Stimulated activated CD4-positive, alpha-beta T cell treated with anti-CD3 and anti-CD28 coated beads, Interleukin-4, amount 100 ng/mL, for 1 hour (primary cell): ENCODE data around the gene PRSS57.
A peak's percentile ranks its signal among the peaks of the same experiment; 100 is the strongest.
"Not testable (repeated sequence)": the region's sequence is repeated elsewhere in the genome, so short reads cannot be mapped to it uniquely, and the experiment has no call there.

Experiments used
- DNase-seq: peaks from one replicate; pipeline ENCODE4 v3.0.0-alpha.2; 2020

The PRSS57 gene

GRCh38 chr19:722553-723101, 27.4 kb upstream of the PRSS57 start:
- DNase-seq, result no peak

GRCh38 chr19:720345-721160, 25.3 kb upstream of the PRSS57 start:
- DNase-seq, result no peak

- DNase-seq, result no peak
These were observed 24.5 kb upstream of the PRSS57 start for GRCh38 chr19:719636-720344.

- no peak for DNase-seq
These were observed 23.8 kb upstream of the PRSS57 start for GRCh38 chr19:718991-719512.

- no peak for DNase-seq
These were observed 23.1 kb upstream of the PRSS57 start for GRCh38 chr19:718251-718951.

GRCh38 chr19:715347-715746, 20.1 kb upstream of the PRSS57 start:
- DNase-seq, result no peak

GRCh38 chr19:711254-711653, 16.0 kb upstream of the PRSS57 start:
- no peak for DNase-seq

- no peak for DNase-seq
These were observed 15.5 kb upstream of the PRSS57 start for GRCh38 chr19:710767-711166.

GRCh38 chr19:709965-710571, 14.8 kb upstream of the PRSS57 start:
- no peak for DNase-seq

GRCh38 chr19:709196-709964, 14.1 kb upstream of the PRSS57 start:
- DNase-seq, result no peak

- no peak for DNase-seq
These were observed 13.2 kb upstream of the PRSS57 start, which contains the start of gene PALM for GRCh38 chr19:708154-709143. TSS of gene PALM (plus strand) at chr19:708935. CDS start at chr19:709147, 212 bp downstream.

- peak; percentile 10 for DNase-seq
These were observed 9.1 kb upstream of the PRSS57 start for GRCh38 chr19:704447-704741.

GRCh38 chr19:703651-704446, 8.6 kb upstream of the PRSS57 start:
- peak; percentile 64 for DNase-seq

- no peak for DNase-seq
These were observed 8.0 kb upstream of the PRSS57 start for GRCh38 chr19:703329-703650.

- DNase-seq, result not testable (repeated sequence)
These were observed 7.6 kb upstream of the PRSS57 start for GRCh38 chr19:702847-703246.

- not testable (repeated sequence) for DNase-seq
These were observed 4.6 kb upstream of the PRSS57 start for GRCh38 chr19:699885-700284.

GRCh38 chr19:698529-698928, 3.3 kb upstream of the PRSS57 start:
- DNase-seq, result not testable (repeated sequence)

- DNase-seq, result no peak
These were observed 536 bp downstream of the PRSS57 start for GRCh38 chr19:694481-695351.

GRCh38 chr19:690203-690602, 5.0 kb downstream of the PRSS57 start:
- DNase-seq, result no peak
